HepG2 (cell line): ENCODE measurements around the gene TNFRSF11A. TPM values are rescaled to one million over a fixed set of nuclear protein-coding genes. Genes with fewer than 3 reads are reported as not detected.

Source experiments
- ERF ChIP-seq: IDR thresholded peaks from 2 replicates; pipeline ENCODE4 v1.6.1; 2018; ENCODE audit warnings: missing biosample characterization, missing genetic modification reagents
- FOXA1 ChIP-seq, 2 experiments: fragments of 450-650 bp in 1 of 2; sonication (generic) in 1 of 2; formaldehyde crosslinking in 1 of 2; IDR thresholded peaks; 2 replicates each; pipeline versions ENCODE4 v1.4.0 to v1.6.1; 2016 to 2020; ENCODE audit warnings: missing genetic modification reagents in 1 of 2
- FOXO4 ChIP-seq: sonication (generic); formaldehyde crosslinking; conservative IDR thresholded peaks from 2 replicates; pipeline ENCODE4 v1.8.1; 2023; ENCODE audit warnings: missing genetic modification reagents
- GATAD2A ChIP-seq: IDR thresholded peaks from 2 replicates; pipeline ENCODE4 v1.6.1; 2016
- HNF4G ChIP-seq, 2 experiments: sonication (generic) in 1 of 2; formaldehyde crosslinking in 1 of 2; IDR thresholded peaks; 2 replicates each; pipeline versions ENCODE4 v1.4.0 to v1.6.1; 2011 to 2020; ENCODE audit warnings: borderline replicate concordance in 2 of 2, low read depth in 2 of 2, mild to moderate bottlenecking in 2 of 2, low read length in 1 of 2, missing genetic modification reagents in 1 of 2, moderate library complexity in 1 of 2
- IKZF1 ChIP-seq: fragments of 450-650 bp; IDR thresholded peaks from 2 replicates; pipeline ENCODE4 v1.7.1; 2016
- ISX ChIP-seq: sonication (generic); formaldehyde crosslinking; conservative IDR thresholded peaks from 2 replicates; pipeline ENCODE4 v1.5.0; 2020; ENCODE audit warnings: missing genetic modification reagents
- KDM1A ChIP-seq: IDR thresholded peaks from 2 replicates; pipeline ENCODE4 v1.6.1; 2016; ENCODE audit warnings: missing compliant biosample characterization
- KLF16 ChIP-seq, 2 experiments: sonication (generic) in 1 of 2; formaldehyde crosslinking in 1 of 2; IDR thresholded peaks; 2 replicates each; pipeline versions ENCODE4 v1.6.1 to v1.8.0; 2016 to 2023; ENCODE audit warnings: missing genetic modification reagents in 2 of 2, missing compliant biosample characterization in 1 of 2
- MAX ChIP-seq: IDR thresholded peaks from 2 replicates; pipeline ENCODE4 v1.6.1; 2012; ENCODE audit warnings: inconsistent platforms
- MIER2 ChIP-seq: IDR thresholded peaks from 2 replicates; pipeline ENCODE4 v1.6.1; 2016; ENCODE audit warnings: missing biosample characterization, missing genetic modification reagents
- PBX3 ChIP-seq: sonication (generic); formaldehyde crosslinking; IDR thresholded peaks from 2 replicates; pipeline ENCODE4 v1.8.1; 2023; ENCODE audit warnings: missing genetic modification reagents, inconsistent platforms, borderline replicate concordance
- RFX3 ChIP-seq: IDR thresholded peaks from 2 replicates; pipeline ENCODE4 v1.6.1; 2016; ENCODE audit warnings: missing biosample characterization, missing genetic modification reagents
- SCMH1 ChIP-seq: sonication (generic); formaldehyde crosslinking; IDR thresholded peaks from 2 replicates; pipeline ENCODE4 v1.9.0; 2021; ENCODE audit warnings: missing genetic modification reagents, mild to moderate bottlenecking, borderline replicate concordance
- SMAD9 ChIP-seq: sonication (generic); formaldehyde crosslinking; IDR thresholded peaks from 2 replicates; pipeline ENCODE4 v1.5.1; 2020; ENCODE audit warnings: mild to moderate bottlenecking, missing genetic modification reagents
- THRA ChIP-seq: sonication (generic); formaldehyde crosslinking; IDR thresholded peaks from 2 replicates; pipeline ENCODE4 v1.4.0; 2020; ENCODE audit warnings: missing genetic modification reagents, borderline replicate concordance
- ZBTB10 ChIP-seq: sonication (generic); formaldehyde crosslinking; IDR thresholded peaks from 2 replicates; pipeline ENCODE4 v1.4.0; 2020; ENCODE audit warnings: missing genetic modification reagents, borderline replicate concordance
- ZBTB20 ChIP-seq: sonication (generic); formaldehyde crosslinking; IDR thresholded peaks from 2 replicates; pipeline ENCODE4 v1.8.1; 2023; ENCODE audit warnings: missing genetic modification reagents, low read depth, mild to moderate bottlenecking, borderline replicate concordance
- ZFP1 ChIP-seq: IDR thresholded peaks from 2 replicates; pipeline ENCODE4 v1.6.1; 2016
- ZNF136 ChIP-seq: sonication (generic); formaldehyde crosslinking; IDR thresholded peaks from 2 replicates; pipeline ENCODE4 v1.8.1; 2022; ENCODE audit warnings: low read depth, mild to moderate bottlenecking, moderate library complexity, missing genetic modification reagents
- ZNF263 ChIP-seq: sonication (generic); formaldehyde crosslinking; IDR thresholded peaks from 2 replicates; pipeline ENCODE4 v1.4.0; 2020; ENCODE audit warnings: missing genetic modification reagents
- ZNF282 ChIP-seq: fragments of 450-650 bp; IDR thresholded peaks from 2 replicates; pipeline ENCODE4 v1.6.1; 2018; ENCODE audit not compliant: partially characterized antibody
- ZNF292 ChIP-seq: sonication (generic); formaldehyde crosslinking; IDR thresholded peaks from 2 replicates; pipeline ENCODE4 v1.8.1; 2022; ENCODE audit warnings: mild to moderate bottlenecking, low read depth, missing genetic modification reagents, borderline replicate concordance
- ZNF749 ChIP-seq: sonication (generic); formaldehyde crosslinking; IDR thresholded peaks from 2 replicates; pipeline ENCODE4 v1.8.0; 2022; ENCODE audit warnings: mild to moderate bottlenecking, missing genetic modification reagents, moderate library complexity, borderline replicate concordance
- ZSCAN9 ChIP-seq: IDR thresholded peaks from 2 replicates; pipeline ENCODE4 v1.6.1; 2016; ENCODE audit warnings: borderline replicate concordance
- polyA plus RNA-seq, 8 experiments: library from polyadenylated mRNA; depleted of rRNA in 3 of 8; stranded (reverse) in 7 of 8; unstranded in 1 of 8; fragments of >200 nt; fragmentation: Illumina TruSeq in 4 of 8; extraction: Trizol in 4 of 8; gene quantifications; 2 replicates each; pipeline versions ENCODE4 v1.2.1 to v1.2.3, GENCODE V29; 2011 to 2016; ENCODE audit warnings: low read depth in 4 of 8, missing spikeins in 1 of 8, mixed read lengths in 1 of 8; ENCODE audit not compliant: insufficient read depth in 1 of 8
- total RNA-seq, 5 experiments: library from RNA; depleted of rRNA; stranded (reverse); fragments of >200 nt; fragmentation: Illumina TruSeq; extraction: Trizol; gene quantifications; 2 replicates each; pipeline ENCODE4 v1.2.3, GENCODE V29; 2016; ENCODE audit warnings: low read depth in 1 of 5

Gene TNFRSF11A
- total and polyA plus RNA-seq, 2 of the 13 experiments (the other 11 are each of a cell fraction or from before 2014, with no cell fraction given): 4.6 to 6.4 TPM

- TF ChIP-seq THRA (CRISPR knock-in tag) (0 out of 2 replicates have a peak, but pooled peaks have one; percentile 15), HNF4G (IDR thresholded peaks at IDR 0.05; ENCODE audit: borderline replicate concordance, low read depth, low read length) (no peak), HNF4G (CRISPR knock-in tag; IDR thresholded peaks at IDR 0.05; ENCODE audit: borderline replicate concordance, low read depth) (no peak), KLF16 (CRISPR knock-in tag; IDR thresholded peaks at IDR 0.05) (no peak), ISX (CRISPR knock-in tag) (no peak), ZNF136 (CRISPR knock-in tag) (no peak), PBX3 (CRISPR knock-in tag) (no peak), ZBTB20 (CRISPR knock-in tag) (no peak), ZBTB10 (no peak), MAX (peak; percentile 67), ERF (CRISPR knock-in tag) (peak; percentile 42; the same call in 1 of the 2 replicates), FOXO4 (CRISPR knock-in tag) (no peak), ZSCAN9 (no peak), ZNF292 (CRISPR knock-in tag) (peak; percentile 68; the same call in 1 of the 2 replicates), IKZF1 (no peak), RFX3 (CRISPR knock-in tag) (no peak), SCMH1 (no peak), SMAD9 (CRISPR knock-in tag) (no peak), ZNF263 (CRISPR knock-in tag) (no peak), ZNF282 (no peak), ZNF749 (CRISPR knock-in tag) (no peak), MIER2 (CRISPR knock-in tag) (0 out of 2 replicates have a peak, but pooled peaks have one; percentile 19), GATAD2A (CRISPR knock-in tag) (peak; percentile 61; the same call in 1 of the 2 replicates), FOXA1 (IDR thresholded peaks at IDR 0.05) (no peak), FOXA1 (CRISPR knock-in tag; IDR thresholded peaks at IDR 0.05) (peak; percentile 78), KDM1A (0 out of 2 replicates have a peak, but pooled peaks have one; percentile 30), ZFP1 (no peak)
Measured at GRCh38 chr18:62399781-62400308, 74.7 kb downstream of the TNFRSF11A start (continued).
